Smooth muscle cell (in vitro differentiated cells): ENCODE results near the gene PCYOX1L. TPM values are rescaled to one million over a fixed set of nuclear protein-coding genes. Genes with fewer than 3 reads are reported as not detected.

Source experiments
- DNase-seq: peaks from one replicate; lab custom pipeline; 2025; ENCODE audit not compliant: unreplicated experiment; lab: John Stamatoyannopoulos, UW
- H2AFZ ChIP-seq: fragments of 200-600 bp; sonication (generic); 2 replicates; pipeline ENCODE4 v1.6.0; 2016; ENCODE audit warnings: antibody characterized with exemption, low read depth, mild to moderate bottlenecking
- H3F3A ChIP-seq: fragments of 200-600 bp; sonication (generic); 2 replicates; pipeline ENCODE4 v1.6.0; 2017; ENCODE audit warnings: antibody characterized with exemption, low read depth
- H3K27ac ChIP-seq: fragments of 200-600 bp; sonication (generic); 2 replicates; pipeline ENCODE4 v1.5.1; 2016; ENCODE audit warnings: low read depth, mild to moderate bottlenecking
- H3K27me3 ChIP-seq: fragments of 200-600 bp; sonication (generic); 2 replicates; pipeline ENCODE4 v1.6.1; 2016; ENCODE audit warnings: low read depth, mild to moderate bottlenecking
- H3K36me3 ChIP-seq: fragments of 200-600 bp; sonication (generic); 2 replicates; pipeline ENCODE4 v1.5.1; 2016; ENCODE audit warnings: low read depth
- H3K4me1 ChIP-seq: fragments of 200-600 bp; sonication (generic); 2 replicates; pipeline ENCODE4 v1.5.1; 2016; ENCODE audit warnings: low read depth
- H3K4me2 ChIP-seq: fragments of 200-600 bp; sonication (generic); 2 replicates; pipeline ENCODE4 v1.6.0; 2016; ENCODE audit warnings: mild to moderate bottlenecking
- H3K4me3 ChIP-seq: fragments of 200-600 bp; sonication (generic); 2 replicates; pipeline ENCODE4 v1.5.1; 2016; ENCODE audit warnings: mild to moderate bottlenecking
- H3K79me2 ChIP-seq: fragments of 200-600 bp; sonication (generic); 2 replicates; pipeline ENCODE4 v1.6.0; 2016; ENCODE audit warnings: low read depth, mild to moderate bottlenecking
- H3K9ac ChIP-seq: fragments of 200-600 bp; sonication (generic); 2 replicates; pipeline ENCODE4 v1.6.0; 2016; ENCODE audit warnings: low read depth
- H3K9me3 ChIP-seq: fragments of 200-600 bp; sonication (generic); replicated peaks from 2 replicates; pipeline ENCODE4 v1.5.1; 2016; ENCODE audit warnings: low read depth
- H4K20me1 ChIP-seq: fragments of 200-600 bp; sonication (generic); 2 replicates; pipeline ENCODE4 v1.6.0; 2016; ENCODE audit warnings: low read depth
- CTCF ChIP-seq: fragments of 200-600 bp; sonication (generic); IDR thresholded peaks from 2 replicates; pipeline ENCODE4 v1.5.1; 2017; ENCODE audit warnings: borderline replicate concordance, mild to moderate bottlenecking, antibody characterized with exemption; ENCODE audit not compliant: insufficient read depth, poor library complexity, severe bottlenecking
- WGBS: methylation state at CpG from one replicate; pipeline ENCODE4 v1.1.7; 2016; ENCODE audit warnings: low lambda C conversion rate; 5-methylcytosine and 5-hydroxymethylcytosine counted together
- polyA plus RNA-seq: library from polyadenylated mRNA; unstranded; fragments of >200 nt; fragmentation: Nextera tagmentation; extraction: Ambion mirVana; gene quantifications from 2 replicates; pipeline ENCODE4 v1.2.1, GENCODE V29; 2016
- total RNA-seq: library from RNA; depleted of rRNA; stranded (reverse); fragments of >200 nt; gene quantifications from 2 replicates; pipeline ENCODE4 v1.2.3, GENCODE V29; 2014

Gene PCYOX1L
- total and polyA plus RNA-seq, 2 experiments from 2014 or later = 6.4 to 13.4 TPM

GRCh38 chr5:149410721-149411432 is 53.0 kb downstream of the PCYOX1L start:
- H3K4me2 ChIP-seq = peak overlapping the region; percentile 88
- WGBS = 77% methylated on average over 15 of the region's 15 CpGs

GRCh38 chr5:149411738-149412519 is 54.1 kb downstream of the PCYOX1L start:
- no peaks in the 10 kb centered on the region for H3K36me3 ChIP-seq

More at GRCh38 chr5:149410721-149411432, 53.0 kb downstream of the PCYOX1L start:
- Histone ChIP-seq H3F3A (peaks cover 52% of the 10 kb centered on the region), H3K4me1 (peaks cover 35% of the 10 kb centered on the region), H3K79me2 (peaks cover 92% of the 10 kb centered on the region), H4K20me1 (peaks cover 74% of the 10 kb centered on the region), H2AFZ (no peak overlapping the region), H3K9me3 (no peaks in the 10 kb centered on the region), H3K36me3 (no peaks in the 10 kb centered on the region), H3K9ac (no peak overlapping the region), H3K27me3 (no peaks in the 10 kb centered on the region), H3K27ac (peak overlapping the region; percentile 95), H3K4me3 (peak overlapping the region; percentile 52)
- DNase-seq = no peak
- no peak for TF ChIP-seq CTCF

GRCh38 chr5:149412783-149413476 is 55.1 kb downstream of the PCYOX1L start:
- DNase-seq = no peak
- no peak for TF ChIP-seq CTCF
- Histone ChIP-seq H3K4me1 (peaks cover 31% of the 10 kb centered on the region), H3K27me3 (no peaks in the 10 kb centered on the region), H2AFZ (no peak overlapping the region), H3K79me2 (peaks cover 93% of the 10 kb centered on the region), H3K9me3 (no peaks in the 10 kb centered on the region), H3K27ac (peak overlapping the region; percentile 95), H3F3A (peaks cover 68% of the 10 kb centered on the region), H3K4me3 (no peak overlapping the region), H4K20me1 (peaks cover 73% of the 10 kb centered on the region), H3K4me2 (peak overlapping the region; percentile 88), H3K36me3 (no peaks in the 10 kb centered on the region), H3K9ac (no peak overlapping the region)
- WGBS = 83% methylated on average over 8 of the region's 8 CpGs

More at GRCh38 chr5:149411738-149412519, 54.1 kb downstream of the PCYOX1L start:
- no peak for DNase-seq
- peaks cover 60% of the 10 kb centered on the region for H3F3A ChIP-seq
- peaks cover 99% of the 10 kb centered on the region for H3K79me2 ChIP-seq
- peak overlapping the region; percentile 88 for H3K4me2 ChIP-seq
- no peaks in the 10 kb centered on the region for H3K27me3 ChIP-seq
- H3K4me1 ChIP-seq = peaks cover 31% of the 10 kb centered on the region
- H2AFZ ChIP-seq = no peak overlapping the region
- 92% methylated on average over 9 of the region's 9 CpGs for WGBS
- no peak overlapping the region for H3K9ac ChIP-seq
- H3K27ac ChIP-seq = peak overlapping the region; percentile 95
- no peak overlapping the region for H3K4me3 ChIP-seq
- no peaks in the 10 kb centered on the region for H3K9me3 ChIP-seq
- peaks cover 79% of the 10 kb centered on the region for H4K20me1 ChIP-seq
- TF ChIP-seq CTCF = no peak
